Upper lobe of right lung (tissue), 1 donor: Measurements from ENCODE around the gene PLXND1. TPM values are rescaled to one million over a fixed set of nuclear protein-coding genes. Genes with fewer than 3 reads are reported as not detected.
A peak's percentile ranks its signal among the peaks of the same experiment; 100 is the strongest.
"Not testable (repeated sequence)": the region's sequence is repeated elsewhere in the genome, so short reads cannot be mapped to it uniquely, and the experiment has no call there.

Experiments used
- ATAC-seq: fragments of 200-7000 bp; cut with Tn5 transposase; one replicate; pipeline ENCODE4 v1.9.1; 2020; ENCODE audit warnings: mild to moderate bottlenecking, moderate library complexity
- DNase-seq: peaks from one replicate; pipeline ENCODE4 v3.0.0-alpha.2; 2020
- H3K27ac ChIP-seq: fragments of 200-600 bp; one replicate; pipeline ENCODE4 v1.8.0; 2022
- H3K27me3 ChIP-seq: fragments of 200-600 bp; one replicate; pipeline ENCODE4 v1.8.0; 2022; ENCODE audit warnings: mild to moderate bottlenecking
- H3K36me3 ChIP-seq: fragments of 200-600 bp; one replicate; pipeline ENCODE4 v1.8.0; 2022
- H3K4me1 ChIP-seq: fragments of 200-600 bp; one replicate; pipeline ENCODE4 v1.8.0; 2022
- H3K4me3 ChIP-seq: fragments of 200-600 bp; one replicate; pipeline ENCODE4 v1.8.0; 2022; ENCODE audit warnings: mild to moderate bottlenecking
- H3K9me3 ChIP-seq: fragments of 200-600 bp; one replicate; pipeline ENCODE4 v1.8.0; 2022
- intact Hi-C: fragments of 100-400 bp; cut with DNase I; formaldehyde crosslinking; loops from one replicate; pipeline ENCODE4 v1.11.0; 2022
- total RNA-seq: library from RNA; stranded (reverse); fragmentation: NEBNext Ultra II Directional; extraction: Animal tissue kit (Norgen Biotek cat#: 25700); gene quantifications from one replicate; pipeline ENCODE4 v1.2.1, GENCODE V29; 2021
- TF ChIP-seq, protein P1 (sequence below): fragments of 200-600 bp; IDR thresholded peaks from one replicate; pipeline ENCODE4 v1.8.0; 2022; ENCODE audit warnings: antibody characterized with exemption
- donor health status: DM: no; HTN: yes; CAD: no; lungs with severe emphysema.

Gene PLXND1
- total RNA-seq, 1 donor from 2014 or later: 284 TPM

DNA sequence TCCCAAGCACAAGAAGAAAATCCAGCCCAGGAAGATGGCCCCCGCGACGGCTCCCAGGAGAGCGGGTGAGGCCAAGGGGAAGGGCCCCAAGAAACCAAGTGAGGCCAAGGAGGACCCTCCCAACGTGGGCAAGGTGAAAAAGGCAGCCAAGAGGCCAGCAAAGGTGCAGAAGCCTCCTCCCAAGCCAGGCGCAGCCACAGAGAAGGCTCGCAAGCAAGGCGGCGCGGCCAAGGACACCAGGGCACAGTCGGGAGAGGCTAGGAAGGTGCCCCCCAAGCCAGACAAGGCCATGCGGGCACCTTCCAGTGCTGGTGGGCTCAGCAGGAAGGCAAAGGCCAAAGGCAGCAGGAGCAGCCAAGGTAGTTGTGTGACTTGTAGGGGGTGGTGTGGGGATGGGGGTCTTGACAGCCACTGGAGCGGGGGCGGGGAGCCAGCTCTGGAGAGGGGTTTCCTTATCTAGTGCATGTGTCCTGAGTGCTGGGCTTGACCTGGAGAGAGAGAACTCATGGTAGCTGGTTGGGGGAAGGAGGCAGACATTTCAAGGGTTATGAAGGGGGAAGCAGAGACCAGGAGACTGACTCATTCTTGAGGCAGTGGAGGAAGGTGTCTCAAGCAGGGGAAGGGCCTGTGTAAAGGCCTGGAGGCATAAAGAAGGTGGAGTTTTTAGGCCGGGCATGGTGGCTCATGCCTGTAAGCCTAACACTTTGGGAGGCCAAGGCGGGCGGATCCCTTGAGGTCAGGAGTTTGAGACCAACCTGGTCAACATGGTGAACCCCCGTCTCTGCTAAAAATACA lies 57.3 kb downstream of the PLXND1 start:
- ATAC-seq (peak; percentile 8), DNase-seq (no peak)
- H3K4me3 ChIP-seq: no peak overlapping the region
- H3K9me3 ChIP-seq: no peaks in the 10 kb centered on the region
- no peak overlapping the region for H3K27ac ChIP-seq
- TF ChIP-seq, protein P1, sequence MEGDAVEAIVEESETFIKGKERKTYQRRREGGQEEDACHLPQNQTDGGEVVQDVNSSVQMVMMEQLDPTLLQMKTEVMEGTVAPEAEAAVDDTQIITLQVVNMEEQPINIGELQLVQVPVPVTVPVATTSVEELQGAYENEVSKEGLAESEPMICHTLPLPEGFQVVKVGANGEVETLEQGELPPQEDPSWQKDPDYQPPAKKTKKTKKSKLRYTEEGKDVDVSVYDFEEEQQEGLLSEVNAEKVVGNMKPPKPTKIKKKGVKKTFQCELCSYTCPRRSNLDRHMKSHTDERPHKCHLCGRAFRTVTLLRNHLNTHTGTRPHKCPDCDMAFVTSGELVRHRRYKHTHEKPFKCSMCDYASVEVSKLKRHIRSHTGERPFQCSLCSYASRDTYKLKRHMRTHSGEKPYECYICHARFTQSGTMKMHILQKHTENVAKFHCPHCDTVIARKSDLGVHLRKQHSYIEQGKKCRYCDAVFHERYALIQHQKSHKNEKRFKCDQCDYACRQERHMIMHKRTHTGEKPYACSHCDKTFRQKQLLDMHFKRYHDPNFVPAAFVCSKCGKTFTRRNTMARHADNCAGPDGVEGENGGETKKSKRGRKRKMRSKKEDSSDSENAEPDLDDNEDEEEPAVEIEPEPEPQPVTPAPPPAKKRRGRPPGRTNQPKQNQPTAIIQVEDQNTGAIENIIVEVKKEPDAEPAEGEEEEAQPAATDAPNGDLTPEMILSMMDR: no peak
- intact Hi-C loops: no loop called here
- H3K27me3 ChIP-seq: no peaks in the 10 kb centered on the region
- peaks cover 10% of the 10 kb centered on the region for H3K4me1 ChIP-seq
- no peaks in the 10 kb centered on the region for H3K36me3 ChIP-seq

DNA sequence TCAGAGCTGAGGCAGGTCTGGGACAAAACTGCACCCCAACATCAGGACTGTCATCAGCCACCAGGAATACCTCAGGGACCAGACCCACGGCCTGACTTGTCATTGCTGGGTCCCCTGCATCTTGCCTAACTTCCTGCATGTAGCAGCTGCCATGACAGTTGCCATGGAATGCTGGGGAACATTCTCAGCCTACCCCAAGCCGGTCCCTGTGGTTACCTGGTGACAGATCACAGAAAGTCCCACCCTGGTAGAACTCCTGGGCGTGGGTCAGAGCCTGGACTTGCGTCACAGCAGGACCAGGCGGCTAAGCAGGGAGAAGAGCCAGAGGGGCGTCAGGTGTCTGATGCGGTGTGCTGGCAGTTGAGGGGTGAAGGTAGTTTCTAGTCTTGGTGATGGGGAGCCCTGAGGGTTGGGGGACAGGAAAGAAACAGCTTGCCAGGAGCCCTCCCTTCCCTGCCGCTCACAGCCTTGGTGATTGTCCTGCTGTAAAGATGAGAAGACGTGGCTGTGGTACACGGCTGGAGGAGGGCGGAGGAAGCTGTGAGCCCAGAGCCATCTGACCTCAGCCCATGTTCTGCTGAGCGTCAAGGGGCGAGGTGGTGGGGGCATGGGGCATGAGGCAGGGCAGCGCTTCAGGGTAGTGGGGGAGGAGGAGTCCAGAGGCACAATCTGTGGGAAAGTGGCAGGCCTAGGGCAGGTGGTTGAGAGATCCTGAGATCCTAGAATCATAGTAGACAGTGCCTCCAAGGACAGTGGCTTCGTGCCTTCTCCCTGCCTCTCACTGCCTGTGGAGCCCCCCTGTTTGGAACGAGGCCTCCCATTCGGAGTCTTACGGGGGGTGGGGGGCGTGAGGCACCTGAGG lies 58.1 kb downstream of the PLXND1 start:
- TF ChIP-seq, protein P1: no peak
- peaks cover 3% of the 10 kb centered on the region for H3K4me1 ChIP-seq
- no peak overlapping the region for H3K27ac ChIP-seq
- H3K36me3 ChIP-seq: no peaks in the 10 kb centered on the region
- intact Hi-C loops: no loop called here
- no peaks in the 10 kb centered on the region for H3K9me3 ChIP-seq
- no peak for ATAC-seq
- H3K4me3 ChIP-seq: no peak overlapping the region
- no peak for DNase-seq
- no peaks in the 10 kb centered on the region for H3K27me3 ChIP-seq

DNA sequence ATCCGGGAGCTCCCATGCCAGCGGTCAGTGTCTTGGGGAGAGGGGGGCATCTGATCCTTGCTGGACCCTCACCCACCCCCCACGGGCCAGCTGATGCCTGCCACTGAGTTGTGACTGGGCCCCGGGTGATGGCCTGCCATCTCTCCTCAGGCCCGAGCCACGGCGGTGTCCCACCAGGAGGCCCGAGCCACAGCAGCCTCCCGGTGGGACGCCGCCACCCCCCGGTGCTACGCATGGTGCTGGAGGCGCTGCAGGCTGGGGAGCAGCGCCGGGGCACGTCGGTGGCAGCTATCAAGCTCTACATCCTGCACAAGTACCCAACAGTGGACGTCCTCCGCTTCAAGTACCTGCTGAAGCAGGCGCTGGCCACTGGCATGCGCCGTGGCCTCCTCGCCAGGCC lies 59.2 kb downstream of the PLXND1 start:
- Histone ChIP-seq H3K36me3 (no peaks in the 10 kb centered on the region), H3K27me3 (no peaks in the 10 kb centered on the region), H3K9me3 (no peaks in the 10 kb centered on the region), H3K4me3 (no peak overlapping the region), H3K4me1 (no peaks in the 10 kb centered on the region), H3K27ac (no peak overlapping the region)
- ATAC-seq: no peak
- DNase-seq: no peak
- intact Hi-C loops: no loop called here
- TF ChIP-seq, protein P1: no peak

DNA sequence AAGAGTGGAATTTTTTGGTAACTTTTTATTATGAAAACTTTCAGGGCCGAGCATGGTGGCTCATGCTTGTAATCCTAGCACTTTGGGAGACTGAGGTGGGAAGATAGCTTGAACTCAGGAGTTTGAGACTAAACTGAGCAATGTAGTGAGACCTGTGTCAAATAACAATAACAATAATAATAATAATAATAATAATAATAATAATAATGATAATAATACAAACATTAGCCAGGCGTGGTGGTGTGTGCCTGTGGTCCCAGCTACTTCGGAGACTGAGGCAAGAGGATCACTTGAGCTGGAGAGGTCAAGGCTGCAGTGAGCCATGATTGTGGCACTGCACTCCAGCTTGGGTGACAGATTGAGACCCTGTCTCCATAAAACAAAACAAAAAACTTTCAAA lies 60.5 kb downstream of the PLXND1 start:
- DNase-seq, H3K4me1 ChIP-seq, H3K9me3 ChIP-seq, H3K27me3 ChIP-seq, H3K27ac ChIP-seq, H3K36me3 ChIP-seq, intact Hi-C loops, H3K4me3 ChIP-seq, ATAC-seq: not testable (repeated sequence)

DNA sequence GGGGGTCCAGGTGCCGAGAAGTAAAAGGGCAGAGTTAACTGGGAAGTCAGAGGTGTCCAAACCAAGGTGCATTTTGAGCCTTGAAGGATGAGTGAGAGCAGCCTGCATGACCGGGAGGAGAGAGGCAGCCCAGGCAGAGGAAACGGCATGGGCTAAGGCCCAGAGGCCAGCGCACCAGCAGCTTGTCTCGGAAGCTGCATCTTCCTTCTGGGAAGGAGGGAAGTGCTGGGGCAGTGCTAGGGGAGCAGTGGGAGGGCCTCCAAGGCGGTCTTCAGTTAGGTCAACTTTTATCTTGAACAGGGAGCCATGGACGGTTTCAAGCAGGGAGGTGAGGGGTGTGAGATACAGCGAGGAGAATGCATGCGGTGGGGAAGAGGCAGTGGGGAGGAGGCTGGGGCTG lies 62.5 kb downstream of the PLXND1 start:
- TF ChIP-seq, protein P1: no peak
- Histone ChIP-seq H3K27ac (no peak overlapping the region), H3K9me3 (no peaks in the 10 kb centered on the region), H3K27me3 (no peaks in the 10 kb centered on the region), H3K4me1 (no peaks in the 10 kb centered on the region), H3K36me3 (no peaks in the 10 kb centered on the region), H3K4me3 (no peak overlapping the region)
- DNase-seq: no peak
- ATAC-seq: no peak
- intact Hi-C loops: no loop called here

DNA sequence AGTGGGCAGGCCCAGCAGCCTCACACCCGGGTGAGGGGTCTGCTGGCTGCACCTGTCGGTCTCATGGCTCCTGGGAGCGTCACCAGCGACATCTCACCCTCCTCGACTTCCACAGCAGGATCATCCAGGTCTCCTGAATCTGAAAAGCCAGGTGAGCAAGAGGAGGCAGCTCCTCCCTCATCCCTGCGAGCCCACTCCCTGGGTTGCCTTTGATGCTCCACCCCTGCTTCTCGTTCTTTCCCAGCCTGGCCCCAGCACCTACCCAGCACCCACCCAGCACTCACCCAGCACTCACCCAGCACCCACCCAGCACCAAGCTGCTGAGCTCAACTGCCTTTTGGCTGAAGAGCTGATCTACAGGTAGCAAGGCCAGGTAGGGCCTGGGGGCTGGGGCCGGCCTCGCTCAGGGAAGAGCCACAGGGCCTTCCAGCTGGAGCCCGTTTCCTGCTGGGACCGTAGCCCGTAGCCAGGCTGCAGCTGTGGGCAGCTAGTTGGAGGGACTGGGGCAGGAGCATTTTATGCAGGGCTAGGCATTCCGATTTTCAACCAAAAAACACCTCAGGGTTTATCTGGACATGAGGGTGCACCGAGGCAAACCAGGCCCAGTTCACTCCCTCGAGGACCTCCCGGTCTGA lies 63.2 kb downstream of the PLXND1 start, which contains the start of gene H1-8:
TSS of gene H1-8 (plus strand) at position 20 of the 635 bp plus-strand sequence. CDS start at position 64, 44 bp downstream.
- Histone ChIP-seq H3K4me3 (no peak within 1 kb of the TSS), H3K9me3 (no peaks in the 10 kb centered on the region), H3K27ac (no peak within 1 kb of the TSS), H3K27me3 (no peaks in the 10 kb centered on the region), H3K4me1 (no peaks in the 10 kb centered on the region), H3K36me3 (no peaks in the 10 kb centered on the region)
- ATAC-seq: no peak
- TF ChIP-seq, protein P1: no peak
- DNase-seq: no peak
- intact Hi-C loops: no loop called here
